Ascending aorta (tissue), 2 donors: Measurements from ENCODE around the gene LRRC23. TPM values are rescaled to one million over a fixed set of nuclear protein-coding genes. Genes with fewer than 3 reads are reported as not detected.

Experiments
- DNase-seq, 2 donors: peaks; one replicate each; pipeline ENCODE4 v3.0.0-alpha.2; 2019; ENCODE audit warnings: low spot score in 2 of 2
- H3K27ac ChIP-seq, 2 donors: fragments of 200-600 bp; sonication (generic); one replicate each; pipeline ENCODE4 v1.5.1; 2016 to 2017; ENCODE audit warnings: mild to moderate bottlenecking in 1 of 2
- H3K27me3 ChIP-seq: fragments of 200-600 bp; sonication (generic); one replicate; pipeline ENCODE4 v1.5.1; 2017
- H3K36me3 ChIP-seq, 2 donors: fragments of 200-600 bp; sonication (generic); one replicate each; pipeline ENCODE4 v1.5.1; 2016
- H3K4me1 ChIP-seq, 2 donors: fragments of 200-600 bp; sonication (generic); one replicate each; pipeline ENCODE4 v1.5.1; 2016 to 2017; ENCODE audit warnings: mild to moderate bottlenecking in 1 of 2
- H3K4me3 ChIP-seq, 2 donors: fragments of 200-600 bp; sonication (generic); one replicate each; pipeline ENCODE4 v1.5.1; 2016 to 2017; ENCODE audit warnings: mild to moderate bottlenecking in 1 of 2
- H3K9me3 ChIP-seq, 2 donors: fragments of 200-600 bp; sonication (generic); one replicate each; pipeline ENCODE4 v1.5.1; 2016
- intact Hi-C: fragments of 100-400 bp; cut with DNase I; formaldehyde crosslinking; loops from one replicate; pipeline ENCODE4 v1.15.1; 2023
- total RNA-seq: library from RNA; depleted of rRNA; stranded (reverse); fragments of >200 nt; gene quantifications from one replicate; pipeline ENCODE4 v1.1.0, GENCODE V29; 2016
- TF ChIP-seq, protein P1 (sequence below), 3 experiments: fragments of 200-600 bp in 2 of 3; fragments of 450-650 bp in 1 of 3; sonication (generic) in 2 of 3; IDR thresholded peaks; one replicate each; pipeline ENCODE4 v1.5.1; 2016 to 2019; ENCODE audit warnings: antibody characterized with exemption in 3 of 3, mild to moderate bottlenecking in 1 of 3, moderate library complexity in 1 of 3

LRRC23 gene
- total RNA-seq, 1 donor from 2014 or later, result 6.6 TPM

DNA sequence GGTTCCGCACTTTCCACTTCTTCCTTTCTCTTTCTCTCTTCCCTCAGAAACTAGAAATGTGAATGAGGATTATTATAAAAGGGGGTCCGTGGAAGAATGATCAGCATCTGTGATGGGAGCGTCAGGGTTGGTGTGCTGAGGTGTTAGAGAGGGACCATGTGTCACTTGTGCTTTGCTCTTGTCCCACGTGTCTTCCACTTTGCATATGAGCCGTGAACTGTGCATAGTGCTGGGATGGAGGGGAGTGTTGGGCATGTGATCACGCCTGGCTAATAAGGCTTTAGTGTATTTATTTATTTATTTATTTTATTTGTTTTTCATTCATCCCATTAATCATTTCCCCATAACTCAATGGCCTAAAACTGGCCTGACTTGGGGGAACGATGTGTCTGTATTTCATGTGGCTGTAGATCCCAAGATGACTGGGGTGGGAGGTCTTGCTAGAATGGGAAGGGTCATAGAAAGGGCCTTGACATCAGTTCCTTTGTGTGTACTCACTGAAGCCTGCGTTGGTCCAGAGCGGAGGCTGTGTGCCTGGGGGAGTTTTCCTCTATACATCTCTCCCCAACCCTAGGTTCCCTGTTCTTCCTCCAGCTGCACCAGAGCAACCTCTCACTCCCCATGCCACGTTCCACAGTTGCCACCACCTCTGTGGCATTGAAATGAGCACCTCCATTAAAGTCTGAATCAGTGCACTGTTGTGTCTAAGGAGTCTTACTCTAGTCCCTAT is 18.5 kb downstream of the LRRC23 start:
- intact Hi-C loops, result loop anchor here (10.0 kb wide), 1 partner anchor 578 kb away; the partner anchor contains the start of gene TNFRSF1A
- no peak overlapping the region for H3K4me3 ChIP-seq
- DNase-seq, result no peak

DNA sequence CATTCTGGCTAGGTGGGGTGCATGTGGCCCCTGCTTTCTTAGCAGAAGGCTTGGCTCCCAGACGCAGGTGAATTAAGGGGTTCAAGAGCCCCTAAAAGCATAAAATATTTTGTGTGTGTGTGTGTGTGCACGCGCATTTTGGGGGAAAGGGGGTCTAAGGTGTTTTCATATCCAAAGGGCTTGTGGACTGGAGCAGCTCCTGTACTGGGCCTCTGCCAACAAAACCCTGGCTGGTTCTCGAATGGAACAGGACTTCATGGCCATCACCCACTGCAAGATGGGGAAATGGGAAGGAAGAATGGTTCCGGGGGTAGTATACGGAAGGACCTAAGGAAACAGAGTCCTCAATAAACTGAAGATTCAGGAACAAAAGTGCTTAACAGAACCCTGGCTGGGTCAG is 19.2 kb downstream of the LRRC23 start:
- no peaks in the 10 kb centered on the region for H3K27me3 ChIP-seq
- no peaks in the 10 kb centered on the region for H3K9me3 ChIP-seq
- DNase-seq, result no peak
- peaks cover 12 to 23% of the 10 kb centered on the region in 2 donors for H3K4me1 ChIP-seq
- H3K27ac ChIP-seq, result peak overlapping the region; percentile 97 to 99
- H3K36me3 ChIP-seq, result peaks cover 18 to 19% of the 10 kb centered on the region in 2 donors
- no peak overlapping the region for H3K4me3 ChIP-seq
- TF ChIP-seq, protein P1, sequence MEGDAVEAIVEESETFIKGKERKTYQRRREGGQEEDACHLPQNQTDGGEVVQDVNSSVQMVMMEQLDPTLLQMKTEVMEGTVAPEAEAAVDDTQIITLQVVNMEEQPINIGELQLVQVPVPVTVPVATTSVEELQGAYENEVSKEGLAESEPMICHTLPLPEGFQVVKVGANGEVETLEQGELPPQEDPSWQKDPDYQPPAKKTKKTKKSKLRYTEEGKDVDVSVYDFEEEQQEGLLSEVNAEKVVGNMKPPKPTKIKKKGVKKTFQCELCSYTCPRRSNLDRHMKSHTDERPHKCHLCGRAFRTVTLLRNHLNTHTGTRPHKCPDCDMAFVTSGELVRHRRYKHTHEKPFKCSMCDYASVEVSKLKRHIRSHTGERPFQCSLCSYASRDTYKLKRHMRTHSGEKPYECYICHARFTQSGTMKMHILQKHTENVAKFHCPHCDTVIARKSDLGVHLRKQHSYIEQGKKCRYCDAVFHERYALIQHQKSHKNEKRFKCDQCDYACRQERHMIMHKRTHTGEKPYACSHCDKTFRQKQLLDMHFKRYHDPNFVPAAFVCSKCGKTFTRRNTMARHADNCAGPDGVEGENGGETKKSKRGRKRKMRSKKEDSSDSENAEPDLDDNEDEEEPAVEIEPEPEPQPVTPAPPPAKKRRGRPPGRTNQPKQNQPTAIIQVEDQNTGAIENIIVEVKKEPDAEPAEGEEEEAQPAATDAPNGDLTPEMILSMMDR (IDR thresholded peaks at IDR 0.05), result no peak
- intact Hi-C loops, result loop anchor here (1.0 to 10.0 kb wide), 5 partner anchors 14 to 579 kb away; partner anchors contain the start of gene TNFRSF1A

More for the DNA sequence above, 18.5 kb downstream of the LRRC23 start:
- TF ChIP-seq, protein P1 (IDR thresholded peaks at IDR 0.05), result no peak
- H3K4me1 ChIP-seq, result peaks cover 12 to 23% of the 10 kb centered on the region in 2 donors
- H3K9me3 ChIP-seq, result no peaks in the 10 kb centered on the region
- H3K27ac ChIP-seq, result no peak overlapping the region
- peaks cover 18 to 19% of the 10 kb centered on the region in 2 donors for H3K36me3 ChIP-seq
- H3K27me3 ChIP-seq, result no peaks in the 10 kb centered on the region

DNA sequence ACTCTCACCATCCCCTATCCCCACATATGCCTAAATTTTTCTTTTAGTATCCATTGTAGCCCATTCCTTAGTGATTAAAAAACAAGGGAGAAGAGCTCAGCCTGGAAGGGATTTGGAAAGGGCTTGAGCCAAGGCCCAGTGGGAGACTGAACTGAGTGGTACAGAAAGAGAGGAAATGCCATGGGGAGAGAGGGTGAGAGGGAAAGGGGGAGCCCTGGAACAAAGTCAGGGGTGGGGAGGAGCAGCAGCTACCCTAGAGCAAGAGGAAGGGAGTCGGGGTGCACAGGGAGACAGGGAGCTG is 20.6 kb downstream of the LRRC23 start:
- H3K4me1 ChIP-seq, result peaks cover 19 to 30% of the 10 kb centered on the region in 2 donors
- DNase-seq, result no peak
- peaks cover 18 to 19% of the 10 kb centered on the region in 2 donors for H3K36me3 ChIP-seq
- TF ChIP-seq, protein P1 (IDR thresholded peaks at IDR 0.05), result no peak
- intact Hi-C loops, result loop anchor here (1.0 to 10.0 kb wide), 5 partner anchors 18 to 580 kb away; partner anchors contain the start of genes LPCAT3, RNU7-1 and TNFRSF1A
- peak overlapping the region; percentile 97 to 99 for H3K27ac ChIP-seq
- no peaks in the 10 kb centered on the region for H3K9me3 ChIP-seq
- peak overlapping the region; percentile 38 to 92 for H3K4me3 ChIP-seq
- no peaks in the 10 kb centered on the region for H3K27me3 ChIP-seq

DNA sequence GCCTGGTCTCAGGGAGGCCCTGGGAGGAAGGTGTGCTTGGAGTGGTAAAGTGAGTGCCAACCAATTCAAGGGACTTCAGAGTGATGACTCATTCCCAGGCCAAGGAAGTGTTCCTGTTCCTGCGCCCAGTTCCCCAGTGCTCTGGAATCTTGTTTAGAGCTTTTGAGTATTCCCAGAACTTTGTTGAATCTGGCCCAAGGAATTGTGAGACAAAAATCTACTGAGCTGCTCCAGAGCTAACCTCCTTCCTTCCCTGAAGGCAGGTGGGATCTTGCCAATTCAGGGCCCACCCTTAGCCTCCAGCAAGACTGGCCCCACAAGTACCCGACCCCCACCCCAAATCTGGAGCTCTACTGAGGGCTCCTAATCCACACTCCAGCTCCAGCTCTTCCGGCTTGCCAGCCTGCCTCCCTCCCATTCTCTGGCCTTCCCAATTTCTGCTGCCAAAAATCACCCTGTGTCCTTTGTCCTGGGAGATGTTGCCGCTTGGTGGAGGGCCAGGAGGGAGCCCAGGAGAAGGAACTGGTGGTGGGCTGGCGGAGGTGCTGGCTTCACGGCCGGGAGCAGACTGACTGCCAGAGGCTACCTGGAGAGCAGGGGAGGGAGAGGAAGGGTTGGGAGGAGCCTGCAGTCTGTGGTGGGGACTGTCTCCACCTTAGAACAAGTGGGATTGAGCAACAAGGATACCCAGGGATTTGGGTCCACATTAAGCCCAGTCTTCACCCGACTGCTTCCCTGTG is 21.1 kb downstream of the LRRC23 start:
- Histone ChIP-seq H3K4me1 (peaks cover 22 to 31% of the 10 kb centered on the region in 2 donors), H3K9me3 (no peaks in the 10 kb centered on the region), H3K27me3 (no peaks in the 10 kb centered on the region), H3K36me3 (peaks cover 18 to 19% of the 10 kb centered on the region in 2 donors), H3K27ac (peak overlapping the region; percentile 97 to 99), H3K4me3 (peak overlapping the region; percentile 92 to 99)
- peak in 1 of 2 donors; percentile 91 for DNase-seq
- TF ChIP-seq, protein P1 (IDR thresholded peaks at IDR 0.05), result no peak
- intact Hi-C loops, result loop anchor here (1.0 to 10.0 kb wide), 5 partner anchors 18 to 581 kb away; partner anchors contain the start of genes LPCAT3, RNU7-1 and TNFRSF1A

DNA sequence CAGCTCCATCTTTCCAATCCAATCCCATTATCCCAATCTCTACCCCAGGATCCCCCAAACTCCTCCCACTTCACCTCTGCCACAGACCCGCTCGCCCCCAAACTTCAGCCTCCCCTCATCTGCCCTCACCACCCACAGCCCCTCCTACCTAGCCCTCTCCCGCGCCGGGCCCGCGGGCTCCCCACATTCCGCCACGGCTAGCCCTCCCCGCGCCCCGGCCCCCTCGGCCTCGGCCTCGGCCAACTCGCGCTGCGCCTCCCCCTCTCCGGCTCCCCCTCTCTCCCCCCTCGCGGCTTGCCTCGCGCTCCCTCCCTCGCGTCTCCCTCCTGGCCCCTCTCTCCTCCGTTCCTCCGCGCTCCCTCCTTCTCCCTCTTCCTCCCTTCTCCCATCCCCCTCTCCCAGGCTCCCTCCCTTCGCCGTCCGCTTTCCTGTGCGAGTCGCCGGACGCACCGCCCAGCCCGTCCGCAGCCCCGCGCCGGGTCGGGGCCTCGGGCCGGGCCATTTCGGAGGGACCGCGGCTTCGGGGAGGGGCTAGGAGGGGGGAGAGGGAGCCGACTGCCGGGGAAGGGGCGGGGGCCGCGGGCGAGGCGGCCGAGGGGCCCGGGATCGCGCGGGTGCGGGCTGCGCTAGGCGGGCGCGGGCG is 22.9 kb downstream of the LRRC23 start, which contains the start of gene ATN1:
Gene ATN1 (plus strand): TSS at position 581 of the 643 bp plus-strand sequence. CDS start 6,043 bp downstream, outside the sequence.
- intact Hi-C loops, result loop anchor here (1.0 to 10.0 kb wide), 3 partner anchors 9 to 583 kb away; partner anchors contain the start of genes LPCAT3 and TNFRSF1A
- Histone ChIP-seq H3K36me3 (peaks cover 6 to 7% of the 10 kb centered on the region in 2 donors), H3K4me1 (peaks cover 27 to 40% of the 10 kb centered on the region in 2 donors), H3K4me3 (peak within 1 kb of the TSS; percentile 92 to 99), H3K9me3 (no peaks in the 10 kb centered on the region), H3K27me3 (no peaks in the 10 kb centered on the region), H3K27ac (peak within 1 kb of the TSS; percentile 97 to 99)
- peak in 1 of 2 donors; percentile 91 for DNase-seq
- TF ChIP-seq, protein P1 (IDR thresholded peaks at IDR 0.05), result no peak
